Panc1 (cell line): ENCODE measurements around the gene SORCS1. TPM values are rescaled to one million over a fixed set of nuclear protein-coding genes. Genes with fewer than 3 reads are reported as not detected.

ENCODE experiments used
- ATAC-seq: fragments of 200-7000 bp; cut with Tn5 transposase; 2 replicates; pipeline ENCODE4 v1.9.1; 2020; ENCODE audit warnings: mild to moderate bottlenecking, moderate library complexity
- BruUV-seq: library from RNA; stranded (reverse); fragments of 400-500 nt; replicated peaks from 2 replicates; lab custom pipeline; 2021; lab: Mats Ljungman, UMichigan
- CTCF ChIA-PET: fragments of 300-600 bp; sonication (Branson Sonifier 250); formaldehyde crosslinking; loops from one replicate; lab custom pipeline; 2022; ENCODE audit warnings: antibody characterized with exemption; lab: Charles Lee
- POLR2A ChIA-PET: fragments of 300-600 bp; sonication (Branson Sonifier 250); formaldehyde crosslinking; loops from one replicate; lab custom pipeline; 2022; ENCODE audit warnings: antibody characterized with exemption; lab: Charles Lee
- DNase-seq: peaks from one replicate; pipeline ENCODE4 v3.0.0-alpha.2; 2010; ENCODE audit warnings: low read depth, low spot score
- H3K27ac ChIP-seq: 2 replicates; pipeline ENCODE4 v1.5.1; 2011; ENCODE audit warnings: mild to moderate bottlenecking, low read length, inconsistent platforms
- H3K27me3 ChIP-seq: fragments of 200-500 bp; sonication (Bioruptor generic); 2 replicates; pipeline ENCODE4 v1.6.0; 2014; ENCODE audit warnings: low read length, inconsistent platforms; ENCODE audit not compliant: control insufficient read depth, insufficient read depth
- H3K36me3 ChIP-seq: fragments of 200-500 bp; sonication (Bioruptor generic); 2 replicates; pipeline ENCODE4 v1.5.1; 2014; ENCODE audit warnings: inconsistent platforms, mild to moderate bottlenecking, low read length, moderate library complexity; ENCODE audit not compliant: control insufficient read depth, insufficient read depth
- H3K4me1 ChIP-seq: 2 replicates; pipeline ENCODE4 v1.5.1; 2011; ENCODE audit warnings: inconsistent platforms, mild to moderate bottlenecking, low read length, moderate library complexity; ENCODE audit not compliant: control insufficient read depth, insufficient read depth
- H3K4me3 ChIP-seq, 2 experiments: 2 replicates each; pipeline ENCODE4 v1.5.1; 2011 to 2012; ENCODE audit warnings: low read depth in 2 of 2, low read length in 2 of 2, mild to moderate bottlenecking in 2 of 2, inconsistent platforms in 1 of 2, moderate library complexity in 1 of 2
- H3K9me3 ChIP-seq: fragments of 200-500 bp; sonication (Bioruptor generic); 2 replicates; pipeline ENCODE4 v1.5.1; 2014; ENCODE audit warnings: low read depth, mild to moderate bottlenecking, inconsistent platforms, low read length, moderate library complexity; ENCODE audit not compliant: control insufficient read depth, insufficient read depth
- POLR2AphosphoS5 ChIP-seq: IDR thresholded peaks from 2 replicates; pipeline ENCODE4 v1.6.1; 2012; ENCODE audit warnings: mild to moderate bottlenecking, low read depth, low read length, moderate library complexity
- REST ChIP-seq, 2 experiments: IDR thresholded peaks; 2 replicates each; pipeline ENCODE4 v1.6.1; 2011 to 2012; ENCODE audit warnings: low read depth in 2 of 2, control low read depth in 1 of 2, low read length in 1 of 2, mild to moderate bottlenecking in 1 of 2, moderate library complexity in 1 of 2; ENCODE audit not compliant: insufficient read depth in 1 of 2
- SIN3A ChIP-seq: IDR thresholded peaks from 2 replicates; pipeline ENCODE4 v1.6.1; 2012; ENCODE audit warnings: low read depth, mild to moderate bottlenecking, low read length, moderate library complexity, borderline replicate concordance; ENCODE audit not compliant: insufficient read depth
- TCF7L2 ChIP-seq: IDR thresholded peaks from 2 replicates; pipeline ENCODE4 v1.6.1; 2011; ENCODE audit warnings: mild to moderate bottlenecking, low read depth, low read length, inconsistent platforms
- in situ Hi-C: cut with HindIII; loops from 2 replicates; pipeline ENCODE4 v1.10.0; 2016; ENCODE audit warnings: low sequenced_read_pairs, low pct_unique_long_range_greater_than_20kb
- intact Hi-C: fragments of 100-400 bp; cut with micrococcal nuclease; formaldehyde crosslinking; loops from one replicate; pipeline ENCODE4 v1.10.0; 2022; ENCODE audit not compliant: unreplicated experiment
- total RNA-seq: library from RNA; stranded (reverse); gene quantifications from one replicate; pipeline ENCODE4 v1.2.1, GENCODE V29; 2021; ENCODE audit not compliant: unreplicated experiment
- TF ChIP-seq, protein P1 (sequence below): fragments of 450-650 bp; IDR thresholded peaks from 2 replicates; pipeline ENCODE4 v1.5.1; 2017; ENCODE audit warnings: mild to moderate bottlenecking

SORCS1 gene
- total RNA-seq, 1 experiment from 2014 or later: not detected

GRCh38 chr10:106636766-106637491 lies 527.6 kb downstream of the SORCS1 start:
- Histone ChIP-seq H3K9me3 (no peaks in the 10 kb centered on the region), H3K4me1 (no peaks in the 10 kb centered on the region), H3K36me3 (no peaks in the 10 kb centered on the region), H3K4me3 (no peak overlapping the region), H3K27ac (no peak overlapping the region), H3K27me3 (no peaks in the 10 kb centered on the region)
- in situ Hi-C loops (no loop called here), intact Hi-C loops (no loop called here)
- ChIA-PET CTCF (no interaction called here), POLR2A (no interaction called here)
- no peak for ATAC-seq
- no TSS peak for BruUV-seq
- no peak for DNase-seq
- TF ChIP-seq TCF7L2 (no peak), SIN3A (no peak), REST (IDR thresholded peaks at IDR 0.05; ENCODE audit: insufficient read depth in 1 of 2, low read depth in 2 of 2, low read length in 1 of 2) (no peak), POLR2AphosphoS5 (no peak)
- TF ChIP-seq, protein P1, sequence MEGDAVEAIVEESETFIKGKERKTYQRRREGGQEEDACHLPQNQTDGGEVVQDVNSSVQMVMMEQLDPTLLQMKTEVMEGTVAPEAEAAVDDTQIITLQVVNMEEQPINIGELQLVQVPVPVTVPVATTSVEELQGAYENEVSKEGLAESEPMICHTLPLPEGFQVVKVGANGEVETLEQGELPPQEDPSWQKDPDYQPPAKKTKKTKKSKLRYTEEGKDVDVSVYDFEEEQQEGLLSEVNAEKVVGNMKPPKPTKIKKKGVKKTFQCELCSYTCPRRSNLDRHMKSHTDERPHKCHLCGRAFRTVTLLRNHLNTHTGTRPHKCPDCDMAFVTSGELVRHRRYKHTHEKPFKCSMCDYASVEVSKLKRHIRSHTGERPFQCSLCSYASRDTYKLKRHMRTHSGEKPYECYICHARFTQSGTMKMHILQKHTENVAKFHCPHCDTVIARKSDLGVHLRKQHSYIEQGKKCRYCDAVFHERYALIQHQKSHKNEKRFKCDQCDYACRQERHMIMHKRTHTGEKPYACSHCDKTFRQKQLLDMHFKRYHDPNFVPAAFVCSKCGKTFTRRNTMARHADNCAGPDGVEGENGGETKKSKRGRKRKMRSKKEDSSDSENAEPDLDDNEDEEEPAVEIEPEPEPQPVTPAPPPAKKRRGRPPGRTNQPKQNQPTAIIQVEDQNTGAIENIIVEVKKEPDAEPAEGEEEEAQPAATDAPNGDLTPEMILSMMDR: no peak

GRCh38 chr10:106635947-106636346 lies 528.6 kb downstream of the SORCS1 start:
- DNase-seq (no peak), ATAC-seq (no peak)
- in situ Hi-C loops: no loop called here
- Histone ChIP-seq H3K36me3 (no peaks in the 10 kb centered on the region), H3K9me3 (no peaks in the 10 kb centered on the region), H3K27ac (no peak overlapping the region), H3K4me1 (no peaks in the 10 kb centered on the region), H3K4me3 (no peak overlapping the region), H3K27me3 (no peaks in the 10 kb centered on the region)
- ChIA-PET POLR2A (no interaction called here), CTCF (no interaction called here)
- TF ChIP-seq SIN3A (no peak), POLR2AphosphoS5 (no peak), TCF7L2 (no peak), REST (IDR thresholded peaks at IDR 0.05; ENCODE audit: insufficient read depth in 1 of 2, low read depth in 2 of 2, low read length in 1 of 2) (no peak)
- TF ChIP-seq, protein P1: no peak
- BruUV-seq: no TSS peak
- intact Hi-C loops: no loop called here
